HepG2 (cell line): ENCODE results near the gene PAQR5. TPM values are rescaled to one million over a fixed set of nuclear protein-coding genes. Genes with fewer than 3 reads are reported as not detected.

Experiments used
- ATAC-seq: fragments of 200-7000 bp; cut with Tn5 transposase; 3 replicates; pipeline ENCODE4 v1.9.1; 2020; ENCODE audit warnings: mild to moderate bottlenecking, moderate library complexity
- BruUV-seq: library from RNA; stranded (reverse); fragments of 400-500 nt; replicated peaks from 2 replicates; lab custom pipeline; 2021; lab: Mats Ljungman, UMichigan
- CTCF ChIA-PET: fragments of 300-600 bp; formaldehyde crosslinking; extraction: SDS; loops from one replicate; lab custom pipeline; 2021; ENCODE audit warnings: low total read pairs, inconsistent platforms, low intra/inter-chr PET ratio; lab: Yijun Ruan, JAX
- POLR2A ChIA-PET: fragments of 350-600 bp; sonication (Branson Sonifier 250); formaldehyde crosslinking; loops from one replicate; lab custom pipeline; 2020; ENCODE audit warnings: antibody characterized with exemption, inconsistent platforms; lab: Yijun Ruan, JAX
- DNase-seq: peaks from one replicate; pipeline ENCODE4 v3.0.0-alpha.2; 2015; ENCODE audit warnings: low spot score
- FAIRE-seq: peaks from 3 replicates; lab custom pipeline; 2011; peaks lifted over from hg19 to GRCh38; lab: Jason Lieb, UNC
- H2AFZ ChIP-seq: one replicate; pipeline ENCODE4 v1.6.1; 2011; ENCODE audit warnings: low read length, inconsistent platforms
- H3K27ac ChIP-seq: fragments of 300-600 bp; 3 replicates; pipeline ENCODE4 v1.8.0; 2011; ENCODE audit warnings: mixed run types, mild to moderate bottlenecking, mixed read lengths, low read length, inconsistent platforms; ENCODE audit not compliant: insufficient read depth; ENCODE audit errors: extremely low read length
- H3K27me3 ChIP-seq, 2 experiments: fragments of 200-600 bp in 1 of 2; 2 replicates in 1 of 2; 3 replicates in 1 of 2; pipeline versions ENCODE4 v1.6.0 to v1.8.0; 2011; ENCODE audit warnings: low read length in 2 of 2, mild to moderate bottlenecking in 2 of 2, moderate library complexity in 2 of 2, inconsistent platforms in 1 of 2; ENCODE audit not compliant: insufficient read depth in 2 of 2, control insufficient read depth in 1 of 2
- H3K36me3 ChIP-seq, 2 experiments: fragments of 200-600 bp in 1 of 2; replicated peaks in 1 of 2; 2 replicates in 1 of 2; 3 replicates in 1 of 2; pipeline versions ENCODE4 v1.5.1 to v1.8.0; 2011; ENCODE audit warnings: low read length in 2 of 2, inconsistent platforms in 1 of 2; ENCODE audit not compliant: insufficient read depth in 2 of 2, control insufficient read depth in 1 of 2
- H3K4me1 ChIP-seq: 2 replicates; pipeline ENCODE4 v1.5.1; 2012; ENCODE audit warnings: low read length, inconsistent platforms; ENCODE audit not compliant: insufficient read depth
- H3K4me2 ChIP-seq: 2 replicates; pipeline ENCODE4 v1.6.0; 2011; ENCODE audit warnings: low read depth, low read length, inconsistent platforms
- H3K4me3 ChIP-seq, 3 experiments: fragments of 200-600 bp in 1 of 3; sonication (generic), shearing (Covaris generic) in 1 of 3; replicated peaks in 1 of 3; 2 replicates each; pipeline ENCODE4 v1.5.1; 2011 to 2016; ENCODE audit warnings: low read length in 3 of 3, inconsistent platforms in 2 of 3, low read depth in 2 of 3, mild to moderate bottlenecking in 2 of 3, control low read depth in 1 of 3, mixed read lengths in 1 of 3; ENCODE audit not compliant: insufficient read depth in 1 of 3
- H3K79me2 ChIP-seq: one replicate; pipeline ENCODE4 v1.6.1; 2011; ENCODE audit warnings: low read length, inconsistent platforms; ENCODE audit not compliant: insufficient read depth
- H3K9ac ChIP-seq: 2 replicates; pipeline ENCODE4 v1.6.0; 2011; ENCODE audit warnings: mild to moderate bottlenecking, low read depth, low read length, inconsistent platforms; ENCODE audit not compliant: insufficient read depth
- H3K9me3 ChIP-seq: 2 replicates; pipeline ENCODE4 v1.5.1; 2012; ENCODE audit warnings: mild to moderate bottlenecking, low read length
- H4K20me1 ChIP-seq: 2 replicates; pipeline ENCODE4 v1.6.0; 2011; ENCODE audit warnings: inconsistent platforms, mild to moderate bottlenecking, low read length, moderate library complexity; ENCODE audit not compliant: insufficient read depth
- CEBPB ChIP-seq: IDR thresholded peaks from 2 replicates; pipeline ENCODE4 v1.6.1; 2011; ENCODE audit warnings: low read depth, low read length, improper control_type of control experiment, borderline replicate concordance
- CHCHD3 ChIP-seq: sonication (generic); formaldehyde crosslinking; IDR thresholded peaks from 2 replicates; pipeline ENCODE4 v1.8.0; 2022; ENCODE audit warnings: mild to moderate bottlenecking, missing genetic modification reagents, moderate library complexity
- POLR2AphosphoS2 ChIP-seq: IDR thresholded peaks from 2 replicates; pipeline ENCODE4 v1.6.1; 2011; ENCODE audit warnings: low read depth, low read length, improper control_type of control experiment
- SMAD9 ChIP-seq: sonication (generic); formaldehyde crosslinking; IDR thresholded peaks from 2 replicates; pipeline ENCODE4 v1.5.1; 2020; ENCODE audit warnings: mild to moderate bottlenecking, missing genetic modification reagents
- YEATS2 ChIP-seq: sonication (generic); formaldehyde crosslinking; IDR thresholded peaks from 2 replicates; pipeline ENCODE4 v1.4.0; 2020; ENCODE audit warnings: missing genetic modification reagents, borderline replicate concordance
- ZNF644 ChIP-seq: IDR thresholded peaks from 2 replicates; pipeline ENCODE4 v1.6.1; 2016; ENCODE audit warnings: low read depth
- ZNF737 ChIP-seq: sonication (generic); formaldehyde crosslinking; IDR thresholded peaks from 2 replicates; pipeline ENCODE4 v1.5.0; 2020; ENCODE audit warnings: missing genetic modification reagents, mild to moderate bottlenecking, borderline replicate concordance
- WGBS: methylation state at CpG from one replicate; pipeline ENCODE4 v1.1.6; 2017; ENCODE audit warnings: low lambda C conversion rate; 5-methylcytosine and 5-hydroxymethylcytosine counted together
- in situ Hi-C: cut with HindIII; loops from 2 replicates; pipeline ENCODE4 v1.10.0; 2017; ENCODE audit warnings: low pct_unique_long_range_greater_than_20kb; ENCODE audit not compliant: extremely low pct_ligation_motif_present
- intact Hi-C: fragments of 100-400 bp; cut with micrococcal nuclease; formaldehyde crosslinking; loops from one replicate; pipeline ENCODE4 v1.10.0; 2022; ENCODE audit not compliant: unreplicated experiment
- polyA plus RNA-seq, 8 experiments: library from polyadenylated mRNA; depleted of rRNA in 3 of 8; stranded (reverse) in 7 of 8; unstranded in 1 of 8; fragments of >200 nt; fragmentation: Illumina TruSeq in 4 of 8; extraction: Trizol in 4 of 8; gene quantifications; 2 replicates each; pipeline versions ENCODE4 v1.2.1 to v1.2.3, GENCODE V29; 2011 to 2016; ENCODE audit warnings: low read depth in 4 of 8, missing spikeins in 1 of 8, mixed read lengths in 1 of 8; ENCODE audit not compliant: insufficient read depth in 1 of 8
- total RNA-seq, 5 experiments: library from RNA; depleted of rRNA; stranded (reverse); fragments of >200 nt; fragmentation: Illumina TruSeq; extraction: Trizol; gene quantifications; 2 replicates each; pipeline ENCODE4 v1.2.3, GENCODE V29; 2016; ENCODE audit warnings: low read depth in 1 of 5
- TF ChIP-seq, protein P1 (sequence below): sonication (generic); formaldehyde crosslinking; IDR thresholded peaks from 2 replicates; pipeline ENCODE4 v1.9.0; 2022; ENCODE audit warnings: low read depth, missing genetic modification reagents
- TF ChIP-seq, protein P2 (sequence below): sonication (generic); formaldehyde crosslinking; IDR thresholded peaks from 2 replicates; pipeline ENCODE4 v1.4.0; 2020; ENCODE audit warnings: missing genetic modification reagents, borderline replicate concordance
- TF ChIP-seq, protein P3 (sequence below): sonication (generic); formaldehyde crosslinking; IDR thresholded peaks from 2 replicates; pipeline ENCODE4 v1.8.1; 2022; ENCODE audit warnings: low read depth, mild to moderate bottlenecking, missing genetic modification reagents

The PAQR5 gene
- total and polyA plus RNA-seq, 2 of the 13 experiments (the other 11 are each of a cell fraction or from before 2014, with no cell fraction given): 0.53 to 1.3 TPM

DNA sequence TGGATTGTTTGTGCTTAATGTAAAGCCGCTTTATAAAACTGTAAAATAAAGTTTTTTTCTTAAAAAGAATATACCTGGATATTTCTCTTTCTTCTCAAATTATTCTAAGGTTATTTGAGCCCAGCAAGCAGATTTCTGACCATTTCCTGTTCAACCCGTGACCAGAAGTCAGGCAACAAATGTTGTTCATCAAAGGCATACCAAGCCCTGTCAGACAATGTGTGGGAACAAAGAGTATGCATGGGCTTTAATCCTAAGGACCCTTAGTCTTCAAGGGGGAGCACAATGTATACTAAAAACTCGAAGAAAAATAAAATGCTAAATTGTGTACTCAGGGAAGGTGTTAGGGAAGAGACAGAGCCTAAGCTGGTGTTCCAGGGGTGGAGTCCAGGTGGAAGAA lies 26.6 kb upstream of the PAQR5 start:
- intact Hi-C loops (no loop called here), in situ Hi-C loops (no loop called here)
- ChIA-PET CTCF (no interaction called here), POLR2A (no interaction called here)
- WGBS: 66% methylated on average over 3 of the region's 3 CpGs
- Histone ChIP-seq H3K9ac (no peak overlapping the region), H3K36me3 (no peaks in the 10 kb centered on the region; a peak in 1 of 5 replicates), H3K4me2 (no peak overlapping the region), H4K20me1 (no peaks in the 10 kb centered on the region), H3K27ac (no peak overlapping the region), H2AFZ (no peak overlapping the region), H3K4me1 (peaks cover 22% of the 10 kb centered on the region), H3K79me2 (no peaks in the 10 kb centered on the region), H3K27me3 (0 out of 5 replicates have a peak, but pooled peaks cover 0 to 4% of the 10 kb centered on the region in 2 experiments), H3K9me3 (no peaks in the 10 kb centered on the region), H3K4me3 (no peak overlapping the region)
- FAIRE-seq (no peak), DNase-seq (no peak), ATAC-seq (no peak)
- TF ChIP-seq CEBPB: no peak
- no peak for TF ChIP-seq SMAD9
- BruUV-seq: no TSS peak

DNA sequence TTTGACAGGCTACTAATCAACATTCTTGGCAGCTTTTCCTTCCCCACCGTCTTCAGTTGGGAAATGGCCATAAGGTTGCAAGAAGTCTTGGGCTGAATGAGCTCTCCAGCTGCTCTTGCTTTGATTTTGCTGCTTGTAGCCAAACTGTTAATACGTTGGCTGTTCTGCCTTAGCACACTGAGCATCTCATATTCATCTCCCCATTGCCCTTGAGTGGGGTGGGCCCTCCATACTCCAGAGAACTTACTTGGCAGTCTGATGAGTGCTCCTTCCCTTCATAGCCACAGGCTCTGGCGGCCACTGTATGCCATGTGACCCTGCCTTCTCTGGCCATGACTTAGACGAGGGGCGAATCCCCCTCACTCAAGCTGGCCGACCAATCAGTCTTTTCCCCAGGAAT lies 25.8 kb upstream of the PAQR5 start:
- Histone ChIP-seq H3K4me1 (peaks cover 26% of the 10 kb centered on the region), H3K79me2 (no peaks in the 10 kb centered on the region), H3K9me3 (no peaks in the 10 kb centered on the region), H3K27ac (no peak overlapping the region), H3K36me3 (no peaks in the 10 kb centered on the region; a peak in 1 of 5 replicates), H4K20me1 (no peaks in the 10 kb centered on the region), H3K9ac (no peak overlapping the region), H3K4me3 (no peak overlapping the region), H2AFZ (no peak overlapping the region), H3K4me2 (no peak overlapping the region), H3K27me3 (0 out of 5 replicates have a peak, but pooled peaks cover 0 to 4% of the 10 kb centered on the region in 2 experiments)
- ATAC-seq: no peak
- ChIA-PET POLR2A (no interaction called here), CTCF (no interaction called here)
- in situ Hi-C loops (no loop called here), intact Hi-C loops (no loop called here)
- no peak for DNase-seq
- no TSS peak for BruUV-seq
- 95% methylated on average over 6 of the region's 6 CpGs for WGBS
- no peak for FAIRE-seq
- TF ChIP-seq, protein P1, sequence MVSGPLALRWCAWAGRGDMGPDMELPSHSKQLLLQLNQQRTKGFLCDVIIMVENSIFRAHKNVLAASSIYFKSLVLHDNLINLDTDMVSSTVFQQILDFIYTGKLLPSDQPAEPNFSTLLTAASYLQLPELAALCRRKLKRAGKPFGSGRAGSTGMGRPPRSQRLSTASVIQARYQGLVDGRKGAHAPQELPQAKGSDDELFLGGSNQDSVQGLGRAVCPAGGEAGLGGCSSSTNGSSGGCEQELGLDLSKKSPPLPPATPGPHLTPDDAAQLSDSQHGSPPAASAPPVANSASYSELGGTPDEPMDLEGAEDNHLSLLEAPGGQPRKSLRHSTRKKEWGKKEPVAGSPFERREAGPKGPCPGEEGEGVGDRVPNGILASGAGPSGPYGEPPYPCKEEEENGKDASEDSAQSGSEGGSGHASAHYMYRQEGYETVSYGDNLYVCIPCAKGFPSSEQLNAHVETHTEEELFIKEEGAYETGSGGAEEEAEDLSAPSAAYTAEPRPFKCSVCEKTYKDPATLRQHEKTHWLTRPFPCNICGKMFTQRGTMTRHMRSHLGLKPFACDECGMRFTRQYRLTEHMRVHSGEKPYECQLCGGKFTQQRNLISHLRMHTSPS (CRISPR knock-in tag): no peak
- TF ChIP-seq YEATS2 (CRISPR knock-in tag) (no peak), CHCHD3 (no peak), ZNF644 (no peak), ZNF737 (CRISPR knock-in tag) (no peak), POLR2AphosphoS2 (no peak)
- TF ChIP-seq, protein P2, sequence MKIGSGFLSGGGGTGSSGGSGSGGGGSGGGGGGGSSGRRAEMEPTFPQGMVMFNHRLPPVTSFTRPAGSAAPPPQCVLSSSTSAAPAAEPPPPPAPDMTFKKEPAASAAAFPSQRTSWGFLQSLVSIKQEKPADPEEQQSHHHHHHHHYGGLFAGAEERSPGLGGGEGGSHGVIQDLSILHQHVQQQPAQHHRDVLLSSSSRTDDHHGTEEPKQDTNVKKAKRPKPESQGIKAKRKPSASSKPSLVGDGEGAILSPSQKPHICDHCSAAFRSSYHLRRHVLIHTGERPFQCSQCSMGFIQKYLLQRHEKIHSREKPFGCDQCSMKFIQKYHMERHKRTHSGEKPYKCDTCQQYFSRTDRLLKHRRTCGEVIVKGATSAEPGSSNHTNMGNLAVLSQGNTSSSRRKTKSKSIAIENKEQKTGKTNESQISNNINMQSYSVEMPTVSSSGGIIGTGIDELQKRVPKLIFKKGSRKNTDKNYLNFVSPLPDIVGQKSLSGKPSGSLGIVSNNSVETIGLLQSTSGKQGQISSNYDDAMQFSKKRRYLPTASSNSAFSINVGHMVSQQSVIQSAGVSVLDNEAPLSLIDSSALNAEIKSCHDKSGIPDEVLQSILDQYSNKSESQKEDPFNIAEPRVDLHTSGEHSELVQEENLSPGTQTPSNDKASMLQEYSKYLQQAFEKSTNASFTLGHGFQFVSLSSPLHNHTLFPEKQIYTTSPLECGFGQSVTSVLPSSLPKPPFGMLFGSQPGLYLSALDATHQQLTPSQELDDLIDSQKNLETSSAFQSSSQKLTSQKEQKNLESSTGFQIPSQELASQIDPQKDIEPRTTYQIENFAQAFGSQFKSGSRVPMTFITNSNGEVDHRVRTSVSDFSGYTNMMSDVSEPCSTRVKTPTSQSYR (CRISPR knock-in tag): no peak
- TF ChIP-seq, protein P3, sequence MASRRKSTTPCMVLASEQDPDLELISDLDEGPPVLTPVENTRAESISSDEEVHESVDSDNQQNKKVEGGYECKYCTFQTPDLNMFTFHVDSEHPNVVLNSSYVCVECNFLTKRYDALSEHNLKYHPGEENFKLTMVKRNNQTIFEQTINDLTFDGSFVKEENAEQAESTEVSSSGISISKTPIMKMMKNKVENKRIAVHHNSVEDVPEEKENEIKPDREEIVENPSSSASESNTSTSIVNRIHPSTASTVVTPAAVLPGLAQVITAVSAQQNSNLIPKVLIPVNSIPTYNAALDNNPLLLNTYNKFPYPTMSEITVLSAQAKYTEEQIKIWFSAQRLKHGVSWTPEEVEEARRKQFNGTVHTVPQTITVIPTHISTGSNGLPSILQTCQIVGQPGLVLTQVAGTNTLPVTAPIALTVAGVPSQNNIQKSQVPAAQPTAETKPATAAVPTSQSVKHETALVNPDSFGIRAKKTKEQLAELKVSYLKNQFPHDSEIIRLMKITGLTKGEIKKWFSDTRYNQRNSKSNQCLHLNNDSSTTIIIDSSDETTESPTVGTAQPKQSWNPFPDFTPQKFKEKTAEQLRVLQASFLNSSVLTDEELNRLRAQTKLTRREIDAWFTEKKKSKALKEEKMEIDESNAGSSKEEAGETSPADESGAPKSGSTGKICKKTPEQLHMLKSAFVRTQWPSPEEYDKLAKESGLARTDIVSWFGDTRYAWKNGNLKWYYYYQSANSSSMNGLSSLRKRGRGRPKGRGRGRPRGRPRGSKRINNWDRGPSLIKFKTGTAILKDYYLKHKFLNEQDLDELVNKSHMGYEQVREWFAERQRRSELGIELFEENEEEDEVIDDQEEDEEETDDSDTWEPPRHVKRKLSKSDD (CRISPR knock-in tag): no peak
